Measurements from ENCODE around the gene FIS1. TPM values are rescaled to one million over a fixed set of nuclear protein-coding genes. Genes with fewer than 3 reads are reported as not detected.

Gene FIS1
- total RNA-seq, 1 experiment from 2014 or later: 99.9 TPM

DNA sequence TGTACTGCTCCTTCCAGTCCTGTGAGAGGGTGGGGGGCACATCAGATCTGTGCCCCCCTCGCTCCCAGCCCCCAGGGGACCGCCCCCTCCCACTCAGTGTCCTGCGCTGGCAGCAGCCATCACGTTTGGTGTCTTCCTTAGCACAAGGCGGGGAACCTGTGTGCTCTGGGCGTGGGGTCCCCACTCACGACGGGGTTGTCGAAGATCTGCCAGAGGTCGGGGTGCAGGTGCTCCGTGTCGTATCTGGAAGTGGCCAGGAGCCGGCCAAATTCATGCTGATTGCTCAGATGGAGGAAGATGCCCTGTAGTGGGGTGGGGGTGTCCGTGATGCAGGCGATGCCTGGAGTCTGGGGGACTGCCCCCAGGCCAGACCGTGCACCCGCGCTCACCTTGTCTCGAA, 34.7 kb downstream of the FIS1 start:
- TF ChIP-seq, protein P1, sequence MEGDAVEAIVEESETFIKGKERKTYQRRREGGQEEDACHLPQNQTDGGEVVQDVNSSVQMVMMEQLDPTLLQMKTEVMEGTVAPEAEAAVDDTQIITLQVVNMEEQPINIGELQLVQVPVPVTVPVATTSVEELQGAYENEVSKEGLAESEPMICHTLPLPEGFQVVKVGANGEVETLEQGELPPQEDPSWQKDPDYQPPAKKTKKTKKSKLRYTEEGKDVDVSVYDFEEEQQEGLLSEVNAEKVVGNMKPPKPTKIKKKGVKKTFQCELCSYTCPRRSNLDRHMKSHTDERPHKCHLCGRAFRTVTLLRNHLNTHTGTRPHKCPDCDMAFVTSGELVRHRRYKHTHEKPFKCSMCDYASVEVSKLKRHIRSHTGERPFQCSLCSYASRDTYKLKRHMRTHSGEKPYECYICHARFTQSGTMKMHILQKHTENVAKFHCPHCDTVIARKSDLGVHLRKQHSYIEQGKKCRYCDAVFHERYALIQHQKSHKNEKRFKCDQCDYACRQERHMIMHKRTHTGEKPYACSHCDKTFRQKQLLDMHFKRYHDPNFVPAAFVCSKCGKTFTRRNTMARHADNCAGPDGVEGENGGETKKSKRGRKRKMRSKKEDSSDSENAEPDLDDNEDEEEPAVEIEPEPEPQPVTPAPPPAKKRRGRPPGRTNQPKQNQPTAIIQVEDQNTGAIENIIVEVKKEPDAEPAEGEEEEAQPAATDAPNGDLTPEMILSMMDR (IDR thresholded peaks at IDR 0.05; ENCODE audit: insufficient read depth in 1 of 2, low read depth in 1 of 2, low read length in 1 of 2, severe bottlenecking in 1 of 2, unreplicated experiment in 1 of 2): no peak
- no peak overlapping the region for H3K4me3 ChIP-seq (ENCODE audit: low read depth, low read length)
- Mint-ChIP-seq H3K27me3 (ENCODE audit: insufficient read depth, unreplicated experiment) (no peaks in the 10 kb centered on the region), H3K4me1 (ENCODE audit: low read depth, unreplicated experiment) (no peaks in the 10 kb centered on the region), H3K4me3 (ENCODE audit: unreplicated experiment) (no peak overlapping the region), H3K27ac (ENCODE audit: unreplicated experiment) (no peak overlapping the region), H3K36me3 (ENCODE audit: insufficient read depth, unreplicated experiment) (peaks cover 51% of the 10 kb centered on the region), H3K9me3 (ENCODE audit: unreplicated experiment) (no peaks in the 10 kb centered on the region)
- no peaks in the 10 kb centered on the region for H3K27me3 ChIP-seq (replicated peaks; ENCODE audit: control insufficient read depth, insufficient read depth, low read length)
- H3K36me3 ChIP-seq (ENCODE audit: control insufficient read depth, insufficient read depth, low read length): peaks cover 4% of the 10 kb centered on the region
- no TSS peak for BruUV-seq (replicated peaks)
- H3K9me3 ChIP-seq: no peaks in the 10 kb centered on the region
- intact Hi-C loops (cut with micrococcal nuclease; ENCODE audit: unreplicated experiment): no loop called here
- DNase-seq: no peak
- ChIA-PET CTCF (no interaction called here), POLR2A (no interaction called here)
- H3K4me1 ChIP-seq: no peaks in the 10 kb centered on the region

DNA sequence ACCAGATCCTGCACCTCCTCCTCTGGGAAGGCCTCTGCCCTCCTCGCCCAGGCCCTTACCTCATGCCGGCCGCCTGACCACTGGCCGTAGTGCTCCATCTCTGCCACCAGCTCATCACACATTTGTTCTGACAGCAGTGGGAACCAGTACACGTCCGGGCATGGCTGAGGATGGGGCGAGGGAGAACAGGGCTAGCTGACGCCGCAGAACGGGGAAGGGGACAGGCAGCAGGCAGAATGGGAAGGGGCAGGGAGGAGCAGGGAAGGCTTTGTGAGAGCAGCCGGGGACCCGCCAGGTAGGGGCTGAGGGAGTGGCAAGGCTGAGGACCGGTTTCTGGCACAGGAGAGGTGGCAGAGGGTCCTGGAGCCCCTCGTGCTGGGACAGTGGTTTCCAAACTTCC, 36.1 kb downstream of the FIS1 start:
- H3K9me3 Mint-ChIP-seq (ENCODE audit: unreplicated experiment): no peaks in the 10 kb centered on the region

DNA sequence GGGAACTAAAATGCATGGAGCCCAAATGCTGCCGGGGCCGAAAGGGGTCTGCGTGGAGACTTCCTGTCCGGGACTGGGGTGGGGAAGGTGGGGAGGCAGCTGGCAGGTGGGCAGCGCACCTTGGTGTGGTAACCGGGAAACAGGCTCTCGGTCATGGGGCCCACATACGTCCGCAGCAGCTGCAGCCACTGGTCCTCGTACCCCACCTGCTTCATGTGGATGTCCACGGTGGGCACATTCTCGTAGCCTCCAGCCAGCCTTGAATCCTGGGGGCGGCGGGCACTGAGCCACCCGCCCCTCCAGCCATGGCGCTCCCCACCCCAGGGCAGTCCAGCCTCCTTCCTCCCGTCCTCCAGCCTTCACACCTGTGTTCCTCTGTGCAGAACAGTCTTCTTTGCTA, 37.4 kb downstream of the FIS1 start:
- Histone ChIP-seq H3K36me3 (ENCODE audit: control insufficient read depth, insufficient read depth, low read length) (peaks cover 1% of the 10 kb centered on the region; the same call in 1 of the 2 replicates), H3K4me3 (ENCODE audit: low read depth, low read length) (no peak overlapping the region), H3K4me1 (no peaks in the 10 kb centered on the region), H3K27me3 (replicated peaks; ENCODE audit: control insufficient read depth, insufficient read depth, low read length) (no peaks in the 10 kb centered on the region), H3K9me3 (no peaks in the 10 kb centered on the region)
- DNase-seq: no peak
- H3K9me3 Mint-ChIP-seq (ENCODE audit: unreplicated experiment): no peaks in the 10 kb centered on the region
- TF ChIP-seq, protein P1 (IDR thresholded peaks at IDR 0.05; ENCODE audit: insufficient read depth in 1 of 2, low read depth in 1 of 2, low read length in 1 of 2, severe bottlenecking in 1 of 2, unreplicated experiment in 1 of 2): no peak
- no peak overlapping the region for H3K27ac Mint-ChIP-seq (ENCODE audit: unreplicated experiment)
- no peaks in the 10 kb centered on the region for H3K4me1 Mint-ChIP-seq (ENCODE audit: low read depth, unreplicated experiment)
- no TSS peak for BruUV-seq (replicated peaks)
- H3K27me3 Mint-ChIP-seq (ENCODE audit: insufficient read depth, unreplicated experiment): no peaks in the 10 kb centered on the region
- H3K4me3 Mint-ChIP-seq (ENCODE audit: unreplicated experiment): no peak overlapping the region
- intact Hi-C loops (cut with micrococcal nuclease; ENCODE audit: unreplicated experiment): no loop called here
- peaks cover 36% of the 10 kb centered on the region for H3K36me3 Mint-ChIP-seq (ENCODE audit: insufficient read depth, unreplicated experiment)
- ChIA-PET CTCF (no interaction called here), POLR2A (no interaction called here)

More for the DNA sequence above, 36.1 kb downstream of the FIS1 start:
- intact Hi-C loops (cut with micrococcal nuclease; ENCODE audit: unreplicated experiment): no loop called here
- no peak overlapping the region for H3K4me3 Mint-ChIP-seq (ENCODE audit: unreplicated experiment)
- H3K36me3 Mint-ChIP-seq (ENCODE audit: insufficient read depth, unreplicated experiment): peaks cover 38% of the 10 kb centered on the region
- no peaks in the 10 kb centered on the region for H3K9me3 ChIP-seq
- H3K27ac Mint-ChIP-seq (ENCODE audit: unreplicated experiment): no peak overlapping the region
- H3K4me1 Mint-ChIP-seq (ENCODE audit: low read depth, unreplicated experiment): no peaks in the 10 kb centered on the region
- ChIA-PET POLR2A (no interaction called here), CTCF (interaction anchor here (0.8 kb wide), 1 partner anchor 9 kb away, joined by 3 read pairs; the partner anchor contains the start of gene ZNHIT1)
- H3K27me3 Mint-ChIP-seq (ENCODE audit: insufficient read depth, unreplicated experiment): no peaks in the 10 kb centered on the region
- no peak for DNase-seq
- TF ChIP-seq, protein P1 (IDR thresholded peaks at IDR 0.05; ENCODE audit: insufficient read depth in 1 of 2, low read depth in 1 of 2, low read length in 1 of 2, severe bottlenecking in 1 of 2, unreplicated experiment in 1 of 2): no peak
- no TSS peak for BruUV-seq (replicated peaks)
- no peak overlapping the region for H3K4me3 ChIP-seq (ENCODE audit: low read depth, low read length)
- H3K4me1 ChIP-seq: no peaks in the 10 kb centered on the region
- H3K36me3 ChIP-seq (ENCODE audit: control insufficient read depth, insufficient read depth, low read length): peaks cover 1% of the 10 kb centered on the region; the same call in 1 of the 2 replicates
- no peaks in the 10 kb centered on the region for H3K27me3 ChIP-seq (replicated peaks; ENCODE audit: control insufficient read depth, insufficient read depth, low read length)
